HuH-7.5 (cell line): ENCODE results near the gene CACNB3.
"Not testable (repeated sequence)": the region's sequence is repeated elsewhere in the genome, so short reads cannot be mapped to it uniquely, and the experiment has no call there.

Experiments
- DNase-seq: peaks from one replicate; pipeline ENCODE4 v3.0.0; 2011; ENCODE audit warnings: low spot score

The CACNB3 gene

DNA sequence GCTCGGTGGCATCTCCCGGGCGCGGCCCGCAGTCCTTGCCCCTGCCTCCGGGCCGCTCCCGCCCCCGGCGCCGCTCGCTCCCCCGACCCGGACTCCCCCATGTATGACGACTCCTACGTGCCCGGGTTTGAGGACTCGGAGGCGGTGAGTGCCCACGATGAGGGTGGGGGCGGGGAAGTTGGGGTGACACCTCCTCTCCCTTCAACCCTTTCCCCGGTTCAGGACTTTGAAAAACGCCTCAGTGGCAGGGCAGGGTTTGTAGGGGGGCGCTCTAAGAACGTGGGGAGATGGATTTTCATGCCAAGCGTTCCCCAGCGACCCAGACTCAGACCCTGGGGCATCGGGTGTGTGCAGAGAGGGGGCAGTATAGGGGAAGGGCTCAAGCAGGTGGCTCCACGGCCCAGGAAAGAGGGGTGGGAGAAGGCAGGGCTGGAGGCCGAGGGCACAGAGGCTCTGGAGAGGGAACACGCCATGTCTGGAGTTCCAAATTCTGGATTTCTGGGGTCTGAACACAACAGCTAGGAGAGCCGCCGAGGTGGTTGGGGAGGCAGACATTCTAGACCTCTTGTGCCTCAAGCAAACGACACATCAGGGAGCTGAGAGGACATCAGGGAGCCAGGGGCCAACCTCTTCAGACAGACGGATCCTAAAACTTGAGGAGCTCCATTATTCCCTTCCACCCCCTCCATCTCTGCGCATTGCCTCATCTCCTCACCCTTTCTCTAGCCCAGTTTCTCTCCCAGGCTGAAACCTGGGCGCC lies 715 bp downstream of the CACNB3 start:
- no peak for DNase-seq

DNA sequence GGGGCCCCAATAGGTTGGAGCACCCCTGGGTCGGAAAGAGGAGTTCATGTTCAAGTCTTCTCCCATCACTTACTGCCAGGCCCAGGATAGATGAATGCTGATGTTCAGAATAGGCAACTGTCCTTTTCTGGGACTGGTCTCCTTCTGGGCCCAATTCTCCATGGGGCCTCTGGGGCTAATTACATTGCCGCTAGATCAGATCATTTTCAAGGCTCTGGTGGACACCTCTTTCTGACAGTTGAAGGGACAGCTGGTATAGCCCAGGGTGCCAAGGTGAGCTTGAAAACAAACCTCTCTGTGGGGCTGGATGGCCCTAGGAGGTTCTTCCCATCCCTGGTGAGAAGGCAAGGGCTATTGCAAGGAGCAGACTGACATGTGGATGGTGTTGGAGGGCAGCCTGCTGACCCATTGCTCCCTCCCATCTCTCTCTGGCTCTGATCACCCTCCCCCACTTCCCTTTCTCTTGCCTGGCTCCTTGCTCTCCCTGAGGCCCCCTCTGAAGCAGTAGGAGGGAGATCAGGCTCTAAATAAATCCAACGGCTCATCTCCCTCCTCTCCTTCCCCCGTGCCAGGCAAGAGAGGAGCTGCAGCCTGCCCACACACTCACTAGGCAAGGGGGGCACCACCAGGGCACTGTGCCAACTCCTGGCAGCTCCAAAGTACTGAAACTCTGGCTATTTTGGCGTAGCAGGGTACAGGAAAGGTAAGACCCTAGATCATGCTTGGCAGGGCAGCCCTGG lies 1.9 kb downstream of the CACNB3 start:
- no peak for DNase-seq

DNA sequence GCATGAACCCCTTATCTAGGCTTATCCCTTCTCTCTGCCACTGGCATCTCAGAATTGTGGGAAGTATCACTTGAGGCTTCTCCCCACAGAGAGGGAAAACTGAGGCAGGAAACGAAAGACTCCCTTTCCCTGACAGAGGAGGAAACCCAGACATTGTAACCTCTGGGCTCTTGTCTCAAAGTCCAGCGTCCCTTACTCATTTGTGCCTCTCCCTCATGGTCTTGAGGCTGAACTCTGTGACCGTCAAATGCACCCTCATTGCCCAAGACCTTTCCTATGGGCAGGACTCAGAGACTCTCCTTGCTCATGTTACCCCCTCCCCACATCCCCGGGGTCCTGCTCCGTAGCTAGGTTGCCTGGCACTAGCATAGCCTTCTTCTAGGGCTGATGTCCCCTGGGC lies 3.8 kb downstream of the CACNB3 start:
- DNase-seq: no peak

DNA sequence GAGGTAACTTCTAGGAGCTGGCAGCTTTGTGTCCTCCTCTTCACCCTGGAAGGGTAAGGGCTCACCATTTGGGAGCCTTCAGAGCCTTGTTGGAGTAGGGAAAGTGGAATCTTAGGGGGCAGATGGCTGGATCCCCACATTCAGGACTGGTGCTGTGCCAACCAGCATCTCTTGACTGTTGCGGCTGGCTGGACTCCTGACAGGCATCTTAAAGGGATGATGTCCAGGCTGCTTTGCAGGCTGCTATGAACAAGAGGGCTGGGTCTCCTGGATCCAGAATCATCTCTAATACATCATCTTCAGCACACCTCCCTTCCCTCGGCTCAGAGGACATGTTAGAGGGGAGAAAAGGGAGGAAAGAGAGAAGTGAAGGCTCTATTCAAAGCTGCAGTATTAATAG lies 4.4 kb downstream of the CACNB3 start:
- no peak for DNase-seq

DNA sequence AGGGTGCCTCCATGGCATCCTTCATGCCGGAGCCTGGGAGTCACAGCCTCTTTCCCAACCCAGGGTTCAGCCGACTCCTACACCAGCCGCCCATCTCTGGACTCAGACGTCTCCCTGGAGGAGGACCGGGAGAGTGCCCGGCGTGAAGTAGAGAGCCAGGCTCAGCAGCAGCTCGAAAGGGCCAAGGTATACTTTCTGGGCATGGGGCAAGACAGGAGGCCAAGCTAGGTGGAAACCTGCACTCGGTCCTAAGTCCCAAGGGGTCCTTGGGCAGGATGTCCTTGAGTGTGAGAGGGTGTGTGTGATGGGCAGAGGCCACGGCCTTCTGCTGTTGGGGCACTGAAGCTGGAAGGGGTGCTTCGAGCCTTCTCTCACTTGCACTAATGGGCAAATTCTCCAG lies 5.0 kb downstream of the CACNB3 start:
- no peak for DNase-seq

DNA sequence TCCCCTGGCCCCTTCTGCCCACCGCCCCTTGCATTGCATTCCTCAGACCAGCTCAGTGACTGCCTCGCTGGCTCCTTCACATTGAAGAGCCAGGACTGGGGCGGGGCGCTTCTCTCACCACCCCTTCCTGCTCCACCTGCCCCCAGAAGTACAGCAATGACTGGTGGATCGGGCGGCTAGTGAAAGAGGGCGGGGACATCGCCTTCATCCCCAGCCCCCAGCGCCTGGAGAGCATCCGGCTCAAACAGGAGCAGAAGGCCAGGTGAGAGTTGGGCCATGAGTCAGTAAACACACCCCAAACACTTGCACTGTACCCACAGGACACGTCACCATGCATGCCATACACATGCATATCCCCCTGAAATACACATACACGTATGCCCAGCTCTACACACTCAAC lies 5.8 kb downstream of the CACNB3 start:
- DNase-seq: no peak

DNA sequence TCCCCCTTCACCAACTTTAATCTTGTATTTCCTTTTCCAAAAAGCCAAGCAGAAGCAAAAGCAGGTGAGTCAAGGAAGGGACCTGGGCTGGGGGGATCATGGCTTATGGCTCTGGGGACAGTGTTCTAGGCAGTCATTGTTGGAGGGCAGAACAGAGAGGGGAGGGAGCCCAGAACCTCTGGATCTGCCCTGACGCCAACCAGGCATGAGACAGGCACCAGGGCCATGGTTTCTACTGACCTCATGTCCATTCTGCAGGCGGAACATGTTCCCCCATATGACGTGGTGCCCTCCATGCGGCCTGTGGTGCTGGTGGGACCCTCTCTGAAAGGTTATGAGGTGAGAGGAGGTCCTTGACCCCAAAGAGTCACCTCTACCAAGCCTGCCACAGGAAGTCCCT lies 6.6 kb downstream of the CACNB3 start:
- no peak for DNase-seq

DNA sequence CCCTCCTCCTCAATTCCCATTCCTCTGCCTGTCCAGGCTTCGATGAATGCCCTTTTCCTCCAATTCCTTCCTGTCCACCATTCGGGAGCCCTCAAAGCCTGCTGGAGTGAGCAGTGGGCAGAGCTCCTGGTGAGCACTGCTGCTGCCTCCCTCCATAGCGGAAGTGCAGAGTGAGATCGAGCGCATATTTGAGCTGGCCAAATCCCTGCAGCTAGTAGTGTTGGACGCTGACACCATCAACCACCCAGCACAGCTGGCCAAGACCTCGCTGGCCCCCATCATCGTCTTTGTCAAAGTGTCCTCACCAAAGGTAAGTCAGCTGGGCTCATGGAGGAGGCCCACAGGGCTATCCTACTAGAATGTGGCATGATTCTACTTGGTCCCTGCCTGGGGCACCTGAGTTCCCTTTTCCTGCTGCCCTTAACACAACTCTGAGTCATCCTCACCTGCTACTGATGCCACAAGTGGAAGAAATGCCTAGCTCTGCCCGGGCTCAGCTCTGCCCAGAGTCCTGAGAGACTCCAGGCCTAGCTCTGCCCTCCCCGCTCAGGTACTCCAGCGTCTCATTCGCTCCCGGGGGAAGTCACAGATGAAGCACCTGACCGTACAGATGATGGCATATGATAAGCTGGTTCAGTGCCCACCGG lies 8.0 kb downstream of the CACNB3 start:
- no peak for DNase-seq

DNA sequence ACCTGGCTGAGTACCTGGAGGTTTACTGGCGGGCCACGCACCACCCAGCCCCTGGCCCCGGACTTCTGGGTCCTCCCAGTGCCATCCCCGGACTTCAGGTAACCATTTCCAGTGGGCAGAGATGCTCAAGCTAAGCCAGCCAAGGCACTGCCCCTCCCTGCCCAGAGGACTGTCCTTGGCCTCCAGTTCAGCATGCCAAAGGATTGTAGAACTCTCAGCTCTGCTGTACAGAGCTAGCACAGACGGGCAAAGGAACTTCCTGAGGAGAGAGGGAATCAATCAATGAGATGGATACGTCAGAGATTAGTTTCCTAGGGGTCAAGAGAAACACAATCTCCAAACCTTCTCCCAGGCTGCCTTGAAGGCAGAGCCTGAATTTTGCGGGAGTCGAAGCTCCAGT lies 8.7 kb downstream of the CACNB3 start:
- no peak for DNase-seq

DNA sequence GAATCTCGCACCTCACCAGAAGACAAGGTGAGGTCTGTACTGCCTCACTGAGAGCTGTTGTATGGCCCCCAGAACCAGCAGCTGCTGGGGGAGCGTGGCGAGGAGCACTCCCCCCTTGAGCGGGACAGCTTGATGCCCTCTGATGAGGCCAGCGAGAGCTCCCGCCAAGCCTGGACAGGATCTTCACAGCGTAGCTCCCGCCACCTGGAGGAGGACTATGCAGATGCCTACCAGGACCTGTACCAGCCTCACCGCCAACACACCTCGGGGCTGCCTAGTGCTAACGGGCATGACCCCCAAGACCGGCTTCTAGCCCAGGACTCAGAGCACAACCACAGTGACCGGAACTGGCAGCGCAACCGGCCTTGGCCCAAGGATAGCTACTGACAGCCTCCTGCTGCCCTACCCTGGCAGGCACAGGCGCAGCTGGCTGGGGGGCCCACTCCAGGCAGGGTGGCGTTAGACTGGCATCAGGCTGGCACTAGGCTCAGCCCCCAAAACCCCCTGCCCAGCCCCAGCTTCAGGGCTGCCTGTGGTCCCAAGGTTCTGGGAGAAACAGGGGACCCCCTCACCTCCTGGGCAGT lies 9.3 kb downstream of the CACNB3 start:
- no peak for DNase-seq

DNA sequence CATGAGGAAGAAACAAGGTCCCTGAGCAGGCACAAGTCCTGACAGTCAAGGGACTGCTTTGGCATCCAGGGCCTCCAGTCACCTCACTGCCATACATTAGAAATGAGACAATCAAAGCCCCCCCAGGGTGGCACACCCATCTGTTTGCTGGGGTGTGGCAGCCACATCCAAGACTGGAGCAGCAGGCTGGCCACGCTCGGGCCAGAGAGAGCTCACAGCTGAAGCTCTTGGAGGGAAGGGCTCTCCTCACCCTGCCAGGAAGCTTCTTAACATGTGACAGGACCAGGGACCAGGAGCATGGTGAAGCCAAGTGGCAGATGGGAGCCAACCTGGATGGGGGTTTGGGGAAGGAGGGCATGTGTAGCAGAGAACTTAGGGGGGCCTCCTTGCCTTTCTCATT lies 10.0 kb downstream of the CACNB3 start:
- no peak for DNase-seq

DNA sequence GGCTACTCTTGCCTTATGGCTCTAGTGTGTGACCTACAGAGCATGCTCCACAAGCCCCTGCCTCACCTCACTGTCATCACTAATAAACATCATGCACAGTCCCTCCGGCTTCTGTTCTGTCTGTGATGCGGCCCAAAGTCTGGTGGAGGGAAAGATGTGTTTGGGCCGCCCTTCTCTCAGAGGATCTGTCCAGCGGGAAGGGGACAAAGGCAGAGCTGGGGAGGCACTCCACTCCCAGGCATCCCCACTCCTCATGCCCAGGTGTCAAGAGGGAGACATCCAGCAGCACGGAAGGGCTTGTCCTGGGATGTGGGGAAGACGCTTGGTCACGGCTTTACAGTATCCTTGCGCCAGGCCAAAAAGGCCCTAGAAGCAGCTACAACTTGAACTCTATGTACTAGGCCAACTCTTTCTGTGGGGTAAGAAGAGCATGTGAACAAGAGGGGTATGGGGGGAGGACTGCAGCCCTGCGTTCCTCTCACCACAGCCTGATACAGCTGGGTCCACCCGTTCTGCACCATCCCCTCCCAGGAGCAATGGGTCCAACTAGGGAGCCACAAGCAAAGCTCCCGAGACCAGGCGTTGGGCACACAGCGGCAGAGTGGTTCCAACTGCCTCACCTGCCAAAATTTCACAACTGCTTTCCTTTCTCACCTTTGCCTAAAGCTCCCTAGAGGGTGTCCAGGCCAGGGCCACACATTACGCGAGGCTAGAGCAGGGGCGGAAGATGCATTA lies 10.7 kb downstream of the CACNB3 start:
- no peak for DNase-seq

DNA sequence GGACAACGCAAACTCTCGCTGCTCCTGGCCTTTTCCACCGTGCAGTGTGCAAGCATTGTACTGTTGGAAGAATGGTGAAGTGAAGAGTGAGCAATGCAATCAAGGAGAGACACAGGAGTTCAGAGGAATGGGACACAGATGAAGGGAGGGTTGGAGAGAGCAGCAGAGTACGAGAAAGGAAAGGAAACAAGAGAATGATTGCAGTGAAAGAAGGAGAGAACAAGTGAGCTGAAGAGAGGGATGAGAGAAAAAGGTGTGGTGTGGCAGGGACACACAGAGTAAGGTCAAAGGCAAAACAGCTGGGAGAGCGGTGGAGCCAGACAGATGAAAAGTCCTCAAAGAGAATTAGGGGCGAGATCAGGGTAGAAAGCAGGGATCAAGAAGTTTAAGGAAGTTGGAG lies 13.0 kb downstream of the CACNB3 start:
- DNase-seq: no peak

DNA sequence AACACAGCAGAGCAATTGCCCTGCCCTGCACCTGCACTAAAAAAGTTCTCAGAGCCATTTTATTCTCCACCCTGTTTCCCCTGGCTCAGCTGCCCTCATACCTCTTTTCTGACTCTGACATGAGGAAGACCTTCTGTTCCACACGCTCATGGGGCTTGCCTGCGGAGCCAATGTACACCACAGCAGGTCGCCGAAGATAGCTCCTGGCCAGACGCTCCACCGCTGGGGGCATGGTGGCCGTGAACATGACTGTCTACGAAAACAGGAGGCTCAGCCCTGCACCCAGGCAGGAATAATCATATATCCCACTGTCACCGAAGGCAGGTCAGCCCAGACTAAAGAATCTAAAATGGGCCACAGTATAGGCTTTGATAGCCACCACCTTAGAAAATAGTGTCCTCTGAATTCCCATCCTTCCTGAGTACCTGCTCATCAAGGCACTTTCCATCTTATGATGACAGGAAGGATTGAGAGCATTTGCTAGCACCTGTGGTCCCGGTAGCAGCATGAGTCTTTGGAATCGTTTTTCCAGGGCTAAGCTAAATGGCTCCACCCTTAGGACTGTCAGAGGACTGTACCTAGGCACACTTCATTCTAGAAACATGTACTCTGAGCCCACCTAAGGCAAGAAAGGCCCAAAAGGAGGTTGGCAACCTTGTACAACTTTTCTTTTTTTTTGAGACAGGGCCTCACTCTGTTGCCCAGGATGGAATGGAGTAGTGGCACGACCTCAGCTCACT lies 14.2 kb downstream of the CACNB3 start:
- no peak for DNase-seq

DNA sequence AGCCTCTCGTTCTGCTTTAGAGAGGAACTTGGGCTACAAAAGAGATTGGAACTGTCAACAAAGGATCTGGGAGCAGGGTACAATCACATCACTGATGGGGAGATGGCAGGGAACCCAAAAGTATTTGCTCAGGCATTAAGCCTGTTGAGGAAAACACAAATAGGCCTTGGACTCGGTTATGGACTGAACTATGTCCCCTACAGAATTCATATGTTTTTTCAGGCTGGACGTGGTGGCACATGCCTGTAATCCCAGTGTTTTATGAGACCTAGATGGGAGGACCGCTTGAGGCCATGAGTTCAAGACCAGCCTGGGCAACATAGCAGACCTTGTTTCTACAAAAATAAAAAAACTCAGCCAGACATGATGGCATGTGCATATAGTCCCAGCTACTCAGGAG lies 19.8 kb downstream of the CACNB3 start:
- no peak for DNase-seq

DNA sequence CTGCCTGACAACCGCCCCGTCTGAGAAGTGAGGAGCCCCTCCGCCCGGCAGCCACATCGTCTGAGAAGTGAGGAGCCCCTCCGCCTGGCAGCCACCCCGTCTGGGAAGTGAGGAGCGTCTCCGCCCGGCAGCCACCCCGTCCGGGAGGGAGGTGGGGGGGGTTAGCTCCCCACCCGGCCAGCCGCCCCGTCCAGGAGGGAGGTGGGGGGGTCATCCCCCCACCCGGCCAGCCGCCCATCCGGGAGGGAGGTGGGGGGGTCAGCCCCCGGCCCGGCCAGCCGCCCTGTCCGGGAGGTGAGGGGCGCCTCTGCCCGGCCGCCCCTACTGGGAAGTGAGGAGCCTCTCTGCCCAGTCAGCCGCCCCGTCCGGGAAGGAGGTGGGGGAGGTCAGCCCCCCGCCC lies 23.7 kb downstream of the CACNB3 start:
- not testable (repeated sequence) for DNase-seq

DNA sequence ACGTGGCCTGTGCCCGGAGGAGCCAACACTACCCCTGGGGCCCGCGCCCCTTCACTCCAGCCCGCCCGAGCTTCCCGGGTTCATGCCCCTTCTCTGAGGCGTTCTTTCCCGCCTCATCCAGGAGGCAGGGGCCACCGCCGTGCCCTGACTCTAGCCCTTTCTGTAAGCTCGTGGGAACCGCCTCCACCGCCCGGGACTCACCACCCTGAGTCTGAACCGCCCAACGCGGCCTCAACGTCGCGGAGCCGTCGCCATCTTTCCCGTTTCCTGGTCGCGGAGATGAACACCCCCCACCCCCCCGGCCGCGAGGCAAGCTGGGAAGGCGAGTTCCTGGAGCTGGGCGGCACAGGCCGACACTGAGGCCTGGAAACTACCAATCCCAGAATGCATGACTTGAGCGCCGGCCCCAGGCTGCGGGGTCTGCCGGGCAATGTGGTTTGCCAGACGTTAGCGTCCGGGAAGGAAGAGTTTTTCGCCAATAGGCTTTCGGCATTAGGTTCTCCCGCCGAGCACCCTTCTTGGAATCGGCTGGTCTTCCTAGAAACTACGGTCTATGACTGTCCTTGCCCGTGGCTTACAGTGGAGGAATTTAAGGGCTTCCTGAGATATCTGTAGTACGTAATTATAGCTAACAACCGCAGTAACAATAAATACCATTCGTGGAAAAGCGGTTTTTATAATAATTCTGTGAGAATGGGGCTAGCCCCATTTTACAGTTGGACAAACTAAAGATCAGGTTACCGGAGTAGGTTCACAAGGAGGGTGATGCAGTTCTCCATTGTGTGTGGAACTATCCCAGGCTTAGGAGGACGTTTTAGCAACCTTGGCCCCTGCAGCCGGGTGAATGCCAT lies 33.8 kb downstream of the CACNB3 start, which contains the start of gene DDX23:
DDX23 (minus strand) TSS at position 281 of the 851 bp plus-strand sequence. CDS start 6,381 bp downstream, outside the sequence.
- peak; percentile 97 for DNase-seq

DNA sequence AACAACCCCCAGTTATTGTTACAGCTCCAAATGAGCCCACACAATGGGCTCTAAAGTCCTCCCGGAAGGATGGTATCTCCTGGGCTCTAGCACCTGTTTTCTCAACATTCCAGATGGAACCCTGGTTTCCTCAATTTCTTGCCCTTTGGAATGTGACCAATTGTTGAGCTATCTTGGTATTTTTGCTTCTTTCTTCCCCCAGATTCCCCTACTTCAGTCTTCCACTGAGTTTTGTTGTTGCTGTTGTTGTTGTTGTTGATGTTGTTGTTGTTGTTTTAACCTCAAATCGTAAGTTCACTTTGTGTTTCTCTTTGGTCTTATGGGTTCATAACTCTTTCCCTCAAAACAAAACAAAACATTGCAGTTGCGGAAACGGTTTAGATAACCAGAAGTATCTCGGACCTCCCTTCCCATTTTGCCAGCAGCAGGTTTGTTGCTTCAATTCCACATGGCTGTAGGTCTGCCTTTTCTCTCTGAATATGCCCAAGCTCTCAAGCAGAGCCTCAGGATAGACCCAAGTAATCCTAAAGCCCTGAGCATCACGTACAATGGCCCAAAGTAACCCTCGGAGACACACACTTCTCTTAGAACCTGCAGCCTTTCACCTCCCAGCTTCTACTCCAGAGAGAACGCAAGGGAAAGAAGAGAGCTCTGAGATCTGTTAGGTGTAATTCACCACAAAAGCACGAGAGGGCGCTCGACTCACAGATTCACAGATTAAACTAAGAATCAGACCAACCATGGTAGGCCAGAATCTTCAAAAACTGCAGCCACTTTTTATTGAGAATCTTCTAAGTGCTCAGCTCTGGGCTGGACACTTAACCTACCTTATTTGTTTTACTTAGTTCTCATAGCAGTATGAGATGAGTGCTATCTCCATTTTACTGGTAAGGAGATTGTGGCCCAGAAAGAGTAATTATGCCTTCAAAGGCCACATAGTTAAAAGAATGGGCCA lies 34.7 kb downstream of the CACNB3 start:
- peak; percentile 81 for DNase-seq

DNA sequence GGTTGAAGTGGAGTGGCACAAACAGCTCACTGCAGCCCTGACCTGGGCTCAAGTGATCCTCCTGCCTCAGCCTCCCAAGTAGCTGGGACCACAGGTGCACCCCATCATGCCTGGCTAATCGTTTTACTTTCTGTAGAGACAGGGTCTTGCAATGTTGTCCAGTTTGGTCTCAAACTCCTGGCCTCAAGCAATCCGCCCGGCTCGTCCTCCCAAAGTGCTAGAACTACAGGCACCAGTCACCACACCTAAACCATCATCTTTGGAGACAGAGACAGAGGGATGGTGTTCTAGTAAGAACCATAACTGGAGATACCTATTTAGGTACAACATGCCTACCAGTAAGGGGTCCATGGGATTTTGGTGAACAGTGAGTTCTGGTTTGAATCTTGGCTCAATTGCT lies 36.2 kb downstream of the CACNB3 start:
- no peak for DNase-seq
